ENCODE results near the gene BCL2L1.

Gene BCL2L1

GRCh38 chr20:31705598-31706597, 16.8 kb downstream of the BCL2L1 start:
- ChIA-PET CTCF (interaction anchor here (0.9 to 2.0 kb wide), 11 partner anchors 8 to 72 kb away, joined by 3 to 10 read pairs (median 4); partner anchors contain the start of gene BCL2L1), POLR2A (no interaction called here)
- Histone ChIP-seq H3K4me3 (ENCODE audit: control insufficient read depth in 1 of 7, extremely low read depth in 1 of 7, insufficient read depth in 4 of 7, low read depth in 2 of 7, low read length in 6 of 7) (no peak overlapping the region), H3K4me1 (ENCODE audit: control extremely low read depth in 1 of 4, control insufficient read depth in 4 of 4, insufficient read depth in 4 of 4, low read length in 3 of 4) (peaks cover 6 to 26% (median 14%) of the 10 kb centered on the region in 4 experiments), H3K36me3 (ENCODE audit: control insufficient read depth in 4 of 4, insufficient read depth in 4 of 4, low read length in 3 of 4) (peaks cover 9 to 59% (median 20%) of the 10 kb centered on the region in 4 experiments), H3K27ac (ENCODE audit: insufficient read depth in 1 of 2, low read depth in 1 of 2, low read length in 2 of 2, poor library complexity in 1 of 2, severe bottlenecking in 2 of 2) (peak overlapping the region in 1 of 2 experiments; percentile 12), H3K9me3 (ENCODE audit: control extremely low read depth in 1 of 5, control insufficient read depth in 4 of 5, insufficient read depth in 2 of 5, low read depth in 1 of 5, low read length in 4 of 5) (no peaks in the 10 kb centered on the region), H3K27me3 (replicated peaks in 2 of 5; ENCODE audit: control insufficient read depth in 4 of 5, insufficient read depth in 5 of 5, low read length in 4 of 5) (no peaks in the 10 kb centered on the region)
- 20% methylated on average over 1 of the region's 4 CpGs for WGBS (ENCODE audit: insufficient coverage)
- DNase-seq, result no peak

- Histone ChIP-seq H3K36me3 (ENCODE audit: control insufficient read depth in 4 of 4, insufficient read depth in 4 of 4, low read length in 3 of 4) (peaks cover 10 to 59% (median 21%) of the 10 kb centered on the region in 4 experiments), H3K4me1 (ENCODE audit: control extremely low read depth in 1 of 4, control insufficient read depth in 4 of 4, insufficient read depth in 4 of 4, low read length in 3 of 4) (peaks cover 6 to 32% (median 14%) of the 10 kb centered on the region in 4 experiments), H3K27ac (ENCODE audit: insufficient read depth in 1 of 2, low read depth in 1 of 2, low read length in 2 of 2, poor library complexity in 1 of 2, severe bottlenecking in 2 of 2) (no peak overlapping the region), H3K4me3 (ENCODE audit: control insufficient read depth in 1 of 7, extremely low read depth in 1 of 7, insufficient read depth in 4 of 7, low read depth in 2 of 7, low read length in 6 of 7) (no peak overlapping the region), H3K27me3 (replicated peaks in 2 of 5; ENCODE audit: control insufficient read depth in 4 of 5, insufficient read depth in 5 of 5, low read length in 4 of 5) (no peaks in the 10 kb centered on the region), H3K9me3 (ENCODE audit: control extremely low read depth in 1 of 5, control insufficient read depth in 4 of 5, insufficient read depth in 2 of 5, low read depth in 1 of 5, low read length in 4 of 5) (no peaks in the 10 kb centered on the region)
- ChIA-PET CTCF (interaction anchor here (0.9 to 3.2 kb wide), 9 partner anchors 9 to 72 kb away, joined by 3 to 8 read pairs (median 5); no protein-coding TSS in a partner anchor), POLR2A (no interaction called here)
- DNase-seq, result no peak
Measured at GRCh38 chr20:31705191-31705590, 17.5 kb downstream of the BCL2L1 start.

- Histone ChIP-seq H3K27me3 (replicated peaks in 2 of 5; ENCODE audit: control insufficient read depth in 4 of 5, insufficient read depth in 5 of 5, low read length in 4 of 5) (no peaks in the 10 kb centered on the region), H3K27ac (ENCODE audit: insufficient read depth in 1 of 2, low read depth in 1 of 2, low read length in 2 of 2, poor library complexity in 1 of 2, severe bottlenecking in 2 of 2) (no peak overlapping the region), H3K9me3 (ENCODE audit: control extremely low read depth in 1 of 5, control insufficient read depth in 4 of 5, insufficient read depth in 2 of 5, low read depth in 1 of 5, low read length in 4 of 5) (no peaks in the 10 kb centered on the region), H3K4me1 (ENCODE audit: control extremely low read depth in 1 of 4, control insufficient read depth in 4 of 4, insufficient read depth in 4 of 4, low read length in 3 of 4) (peaks cover 6 to 39% (median 16%) of the 10 kb centered on the region in 4 experiments), H3K36me3 (ENCODE audit: control insufficient read depth in 4 of 4, insufficient read depth in 4 of 4, low read length in 3 of 4) (peaks cover 6 to 60% (median 21%) of the 10 kb centered on the region in 4 experiments), H3K4me3 (ENCODE audit: control insufficient read depth in 1 of 7, extremely low read depth in 1 of 7, insufficient read depth in 4 of 7, low read depth in 2 of 7, low read length in 6 of 7) (no peak overlapping the region)
- no peak for DNase-seq
- POLR2A ChIA-PET, result no interaction called here
- WGBS (ENCODE audit: insufficient coverage), result 100% methylated on average over 8 of the region's 11 CpGs
- CTCF ChIA-PET, result interaction anchor here (0.9 to 3.2 kb wide), 10 partner anchors 8 to 71 kb away, joined by 3 to 8 read pairs (median 4); partner anchors contain the start of gene BCL2L1
Measured at GRCh38 chr20:31704225-31705119, 18.2 kb downstream of the BCL2L1 start.

- H3K4me1 ChIP-seq (ENCODE audit: control extremely low read depth in 1 of 4, control insufficient read depth in 4 of 4, insufficient read depth in 4 of 4, low read length in 3 of 4), result peaks cover 0 to 31% (median 10%) of the 10 kb centered on the region in 4 experiments
- H3K9me3 ChIP-seq (ENCODE audit: control extremely low read depth in 1 of 5, control insufficient read depth in 4 of 5, insufficient read depth in 2 of 5, low read depth in 1 of 5, low read length in 4 of 5), result no peaks in the 10 kb centered on the region
- no peak for DNase-seq
- peaks cover 0 to 41% (median 18%) of the 10 kb centered on the region in 4 experiments for H3K36me3 ChIP-seq (ENCODE audit: control insufficient read depth in 4 of 4, insufficient read depth in 4 of 4, low read length in 3 of 4)
- POLR2A ChIA-PET, result interaction anchor here (0.9 kb wide), 1 partner anchor 8 kb away, joined by 5 read pairs; no protein-coding TSS in a partner anchor
- no peaks in the 10 kb centered on the region for H3K27me3 ChIP-seq (replicated peaks in 2 of 5; ENCODE audit: control insufficient read depth in 4 of 5, insufficient read depth in 5 of 5, low read length in 4 of 5)
- WGBS (ENCODE audit: insufficient coverage), result no CpG with 5 or more reads among the region's 1 CpG
- H3K4me3 ChIP-seq (ENCODE audit: control insufficient read depth in 1 of 7, extremely low read depth in 1 of 7, insufficient read depth in 4 of 7, low read depth in 2 of 7, low read length in 6 of 7), result no peak overlapping the region
- no peak overlapping the region for H3K27ac ChIP-seq (ENCODE audit: insufficient read depth in 1 of 2, low read depth in 1 of 2, low read length in 2 of 2, poor library complexity in 1 of 2, severe bottlenecking in 2 of 2)
- CTCF ChIA-PET, result interaction anchor here (0.7 to 11.2 kb wide), 7 partner anchors 9 to 142 kb away, joined by 3 to 67 read pairs (median 5); partner anchors contain the start of gene BCL2L1
Measured at GRCh38 chr20:31701591-31701990, 21.1 kb downstream of the BCL2L1 start.

GRCh38 chr20:31700747-31701146, 21.9 kb downstream of the BCL2L1 start:
- CTCF ChIA-PET, result interaction anchor here (1.0 to 11.2 kb wide), 7 partner anchors 10 to 67 kb away, joined by 3 to 67 read pairs (median 5); partner anchors contain the start of gene BCL2L1
- 100% methylated on average over 1 of the region's 5 CpGs for WGBS (ENCODE audit: insufficient coverage)
- Histone ChIP-seq H3K9me3 (ENCODE audit: control extremely low read depth in 1 of 5, control insufficient read depth in 4 of 5, insufficient read depth in 2 of 5, low read depth in 1 of 5, low read length in 4 of 5) (no peaks in the 10 kb centered on the region), H3K4me1 (ENCODE audit: control extremely low read depth in 1 of 4, control insufficient read depth in 4 of 4, insufficient read depth in 4 of 4, low read length in 3 of 4) (peaks cover 0 to 26% (median 10%) of the 10 kb centered on the region in 4 experiments), H3K27me3 (replicated peaks in 2 of 5; ENCODE audit: control insufficient read depth in 4 of 5, insufficient read depth in 5 of 5, low read length in 4 of 5) (no peaks in the 10 kb centered on the region), H3K27ac (ENCODE audit: insufficient read depth in 1 of 2, low read depth in 1 of 2, low read length in 2 of 2, poor library complexity in 1 of 2, severe bottlenecking in 2 of 2) (no peak overlapping the region), H3K4me3 (ENCODE audit: control insufficient read depth in 1 of 7, extremely low read depth in 1 of 7, insufficient read depth in 4 of 7, low read depth in 2 of 7, low read length in 6 of 7) (no peak overlapping the region), H3K36me3 (ENCODE audit: control insufficient read depth in 4 of 4, insufficient read depth in 4 of 4, low read length in 3 of 4) (peaks cover 6 to 33% (median 15%) of the 10 kb centered on the region in 4 experiments)
- no peak for DNase-seq
- POLR2A ChIA-PET, result no interaction called here

- DNase-seq, result no peak
- H3K4me1 ChIP-seq (ENCODE audit: control extremely low read depth in 1 of 4, control insufficient read depth in 4 of 4, insufficient read depth in 4 of 4, low read length in 3 of 4), result peaks cover 0 to 24% (median 13%) of the 10 kb centered on the region in 4 experiments
- ChIA-PET POLR2A (interaction anchor here (0.6 kb wide), 1 partner anchor 17 kb away, joined by 3 read pairs; no protein-coding TSS in a partner anchor), CTCF (interaction anchor here (1.0 to 11.2 kb wide), 10 partner anchors 8 to 66 kb away, joined by 3 to 67 read pairs (median 6); partner anchors contain the start of gene BCL2L1)
- peaks cover 6 to 30% (median 14%) of the 10 kb centered on the region in 4 experiments for H3K36me3 ChIP-seq (ENCODE audit: control insufficient read depth in 4 of 4, insufficient read depth in 4 of 4, low read length in 3 of 4)
- H3K9me3 ChIP-seq (ENCODE audit: control extremely low read depth in 1 of 5, control insufficient read depth in 4 of 5, insufficient read depth in 2 of 5, low read depth in 1 of 5, low read length in 4 of 5), result no peaks in the 10 kb centered on the region
- H3K4me3 ChIP-seq (ENCODE audit: control insufficient read depth in 1 of 7, extremely low read depth in 1 of 7, insufficient read depth in 4 of 7, low read depth in 2 of 7, low read length in 6 of 7), result no peak overlapping the region
- no peak overlapping the region for H3K27ac ChIP-seq (ENCODE audit: insufficient read depth in 1 of 2, low read depth in 1 of 2, low read length in 2 of 2, poor library complexity in 1 of 2, severe bottlenecking in 2 of 2)
- H3K27me3 ChIP-seq (replicated peaks in 2 of 5; ENCODE audit: control insufficient read depth in 4 of 5, insufficient read depth in 5 of 5, low read length in 4 of 5), result no peaks in the 10 kb centered on the region
- 98% methylated on average over 5 of the region's 7 CpGs for WGBS (ENCODE audit: insufficient coverage)
Measured at GRCh38 chr20:31699801-31700728, 22.6 kb downstream of the BCL2L1 start.
